Retinal pigment epithelial cell (primary cell): Measurements from ENCODE around the gene RIN3.

Source experiments
- DNase-seq: peaks from one replicate; pipeline ENCODE4 v3.0.0-alpha.2; 2010; ENCODE audit warnings: low read depth
- H3K4me3 ChIP-seq: 2 replicates; pipeline ENCODE4 v1.5.1; 2011; ENCODE audit warnings: mild to moderate bottlenecking, low read length, control low read depth, moderate library complexity
- TF ChIP-seq, protein P1 (sequence below): conservative IDR thresholded peaks from 2 replicates; pipeline ENCODE4 v1.5.1; 2011; ENCODE audit warnings: low read depth, low read length, control low read depth, inconsistent platforms

RIN3 gene

DNA sequence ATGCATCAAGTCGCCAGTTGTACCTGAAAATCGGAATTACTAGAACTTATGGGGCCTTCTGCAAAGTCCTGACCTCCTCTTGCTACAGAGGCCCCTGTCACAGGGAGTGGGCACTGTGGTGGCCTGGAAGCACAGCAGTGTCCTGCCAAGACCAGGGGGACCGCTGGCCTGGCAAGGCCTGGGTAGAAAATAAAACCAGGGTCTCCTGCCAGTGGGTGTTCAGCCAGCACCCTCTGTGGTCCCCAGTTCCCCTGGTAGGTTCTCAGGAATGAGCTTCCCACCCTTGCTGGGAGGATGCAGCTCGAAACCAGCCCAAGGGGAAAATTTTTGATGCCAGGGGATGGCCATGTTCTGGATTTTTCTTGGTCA, 43.9 kb downstream of the RIN3 start:
- H3K4me3 ChIP-seq = no peak overlapping the region
- TF ChIP-seq, protein P1, sequence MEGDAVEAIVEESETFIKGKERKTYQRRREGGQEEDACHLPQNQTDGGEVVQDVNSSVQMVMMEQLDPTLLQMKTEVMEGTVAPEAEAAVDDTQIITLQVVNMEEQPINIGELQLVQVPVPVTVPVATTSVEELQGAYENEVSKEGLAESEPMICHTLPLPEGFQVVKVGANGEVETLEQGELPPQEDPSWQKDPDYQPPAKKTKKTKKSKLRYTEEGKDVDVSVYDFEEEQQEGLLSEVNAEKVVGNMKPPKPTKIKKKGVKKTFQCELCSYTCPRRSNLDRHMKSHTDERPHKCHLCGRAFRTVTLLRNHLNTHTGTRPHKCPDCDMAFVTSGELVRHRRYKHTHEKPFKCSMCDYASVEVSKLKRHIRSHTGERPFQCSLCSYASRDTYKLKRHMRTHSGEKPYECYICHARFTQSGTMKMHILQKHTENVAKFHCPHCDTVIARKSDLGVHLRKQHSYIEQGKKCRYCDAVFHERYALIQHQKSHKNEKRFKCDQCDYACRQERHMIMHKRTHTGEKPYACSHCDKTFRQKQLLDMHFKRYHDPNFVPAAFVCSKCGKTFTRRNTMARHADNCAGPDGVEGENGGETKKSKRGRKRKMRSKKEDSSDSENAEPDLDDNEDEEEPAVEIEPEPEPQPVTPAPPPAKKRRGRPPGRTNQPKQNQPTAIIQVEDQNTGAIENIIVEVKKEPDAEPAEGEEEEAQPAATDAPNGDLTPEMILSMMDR = no peak
- no peak for DNase-seq

- TF ChIP-seq, protein P1 = no peak
- no peak overlapping the region for H3K4me3 ChIP-seq
- DNase-seq = no peak
Observed at GRCh38 chr14:92558319-92558718, 44.7 kb downstream of the RIN3 start.

DNA sequence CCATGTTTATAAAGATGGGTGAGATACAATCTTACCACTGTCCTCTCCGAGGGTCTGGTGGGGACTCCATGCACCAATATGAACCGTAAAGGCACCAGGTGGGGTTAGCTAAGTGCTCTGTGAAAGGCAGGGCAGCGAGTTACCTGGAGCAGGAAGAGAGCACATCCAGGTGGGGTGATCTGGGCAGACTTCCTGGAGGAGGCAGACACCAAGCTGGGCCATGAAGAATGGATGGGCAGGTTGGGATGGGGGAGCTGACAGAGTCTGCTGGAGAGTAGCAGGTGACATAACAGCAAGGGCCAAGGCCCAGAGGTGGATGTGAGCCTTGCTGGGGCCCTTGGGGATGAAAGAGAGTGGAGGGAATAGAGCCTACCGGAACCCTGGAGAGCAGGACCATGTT, 45.9 kb downstream of the RIN3 start:
- H3K4me3 ChIP-seq = no peak overlapping the region
- TF ChIP-seq, protein P1 = no peak
- no peak for DNase-seq

DNA sequence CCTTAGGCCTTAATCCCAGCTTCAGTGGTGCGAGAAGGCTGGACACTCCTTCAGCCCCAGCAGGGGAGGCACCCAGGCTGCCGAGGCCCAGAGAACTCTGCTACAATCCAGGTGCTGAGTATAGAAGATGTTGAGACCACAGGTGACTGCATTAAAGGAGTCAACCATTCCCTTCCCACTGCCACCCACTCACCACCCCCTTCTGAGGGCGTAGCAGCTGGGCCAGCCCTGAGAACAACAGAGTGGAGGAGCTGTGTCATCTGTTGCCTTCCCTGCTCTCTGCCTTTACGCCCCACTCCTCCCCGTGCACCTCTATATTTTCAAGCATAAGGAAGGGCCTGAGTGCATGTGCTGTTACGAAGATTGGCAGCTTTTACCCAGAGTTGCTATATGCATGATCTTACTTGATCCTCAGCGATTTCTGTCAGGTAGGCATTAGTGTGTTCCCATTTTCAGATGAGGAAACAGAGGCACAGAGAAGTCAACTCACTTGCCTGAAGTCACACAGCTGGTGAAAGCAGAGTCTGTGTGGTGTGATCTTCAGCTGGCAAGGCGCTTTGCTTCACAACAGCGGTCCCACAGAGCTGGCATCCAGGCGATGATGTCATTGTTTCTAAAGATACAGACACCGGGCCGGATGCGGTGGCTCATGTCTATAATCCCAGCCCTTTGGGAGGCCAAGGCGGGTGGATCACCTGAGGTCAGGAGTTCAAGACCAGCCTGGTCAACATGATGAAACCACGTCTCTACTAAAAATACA, 46.7 kb downstream of the RIN3 start:
- TF ChIP-seq, protein P1 = no peak
- H3K4me3 ChIP-seq = no peak overlapping the region
- DNase-seq = no peak

GRCh38 chr14:92561906-92562479, 48.4 kb downstream of the RIN3 start:
- DNase-seq = no peak
- H3K4me3 ChIP-seq = no peak overlapping the region
- TF ChIP-seq, protein P1 = no peak

DNA sequence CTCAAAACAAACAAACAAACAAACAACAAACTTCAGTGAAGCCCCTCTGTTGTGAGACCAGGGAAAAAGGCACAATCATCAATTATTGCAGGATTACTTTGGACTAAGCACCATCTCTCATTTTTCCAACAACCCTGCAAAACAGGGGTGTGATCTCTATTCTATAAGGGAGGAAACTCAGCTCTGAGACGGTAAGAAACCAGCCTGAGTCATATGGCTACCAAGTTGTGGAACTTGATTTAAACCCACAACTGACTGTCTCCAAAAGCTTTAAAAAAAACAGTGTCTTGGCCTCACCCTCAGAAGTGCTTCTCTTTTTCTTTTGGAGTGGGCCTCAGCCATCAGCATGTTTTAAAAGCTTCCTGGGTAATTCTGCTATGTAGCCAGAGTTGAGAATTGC, 49.8 kb downstream of the RIN3 start:
- TF ChIP-seq, protein P1 = no peak
- DNase-seq = no peak
- no peak overlapping the region for H3K4me3 ChIP-seq

GRCh38 chr14:92563765-92564285, 50.2 kb downstream of the RIN3 start:
- DNase-seq = no peak
- TF ChIP-seq, protein P1 = no peak
- no peak overlapping the region for H3K4me3 ChIP-seq
